Mucosa of rectum (tissue), 2 donors: ENCODE results near the gene PCDHGA3.
"Not testable (repeated sequence)": the region's sequence is repeated elsewhere in the genome, so short reads cannot be mapped to it uniquely, and the experiment has no call there.

Source experiments
- H3K27ac ChIP-seq, 2 donors: one replicate each; pipeline ENCODE4 v1.7.0; 2013; ENCODE audit warnings: inconsistent platforms in 2 of 2, low read depth in 2 of 2, low read length in 2 of 2
- H3K27me3 ChIP-seq, 2 donors: one replicate each; pipeline ENCODE4 v1.7.0; 2013; ENCODE audit warnings: low read length in 2 of 2; ENCODE audit not compliant: control insufficient read depth in 2 of 2, insufficient read depth in 2 of 2
- H3K36me3 ChIP-seq, 2 donors: one replicate each; pipeline ENCODE4 v1.7.0; 2013; ENCODE audit warnings: low read length in 2 of 2; ENCODE audit not compliant: control insufficient read depth in 2 of 2, insufficient read depth in 2 of 2
- H3K4me1 ChIP-seq, 2 donors: one replicate each; pipeline ENCODE4 v1.7.0; 2013; ENCODE audit warnings: low read length in 2 of 2, mild to moderate bottlenecking in 1 of 2; ENCODE audit not compliant: control insufficient read depth in 2 of 2, insufficient read depth in 2 of 2
- H3K4me3 ChIP-seq, 2 donors: one replicate each; pipeline ENCODE4 v1.7.0; 2013; ENCODE audit warnings: low read length in 2 of 2
- H3K9ac ChIP-seq, 2 donors: one replicate each; pipeline ENCODE4 v1.7.0; 2013; ENCODE audit warnings: low read length in 2 of 2, low read depth in 1 of 2, mild to moderate bottlenecking in 1 of 2
- H3K9me3 ChIP-seq, 2 donors: one replicate each; pipeline ENCODE4 v1.7.0; 2013; ENCODE audit warnings: low read length in 2 of 2; ENCODE audit not compliant: control insufficient read depth in 2 of 2
- donor health status: healthy.
- donor health status: Normal muscosa, but diverticular disease.

The PCDHGA3 gene

GRCh38 chr5:141394401-141395187, 51.0 kb downstream of the PCDHGA3 start:
- not testable (repeated sequence) for H3K27ac ChIP-seq, H3K4me1 ChIP-seq, H3K36me3 ChIP-seq, H3K4me3 ChIP-seq, H3K9ac ChIP-seq, H3K27me3 ChIP-seq
- H3K9me3 ChIP-seq, result peaks cover 16 to 38% of the 10 kb centered on the region in 2 donors
